Activated CD4-positive, alpha-beta T cell treated with anti-CD3 and anti-CD28 coated beads, Interleukin-2, amount 50 U/mL, for 48 hours (primary cell): ENCODE measurements around the gene KDM4E.
"Not testable (repeated sequence)": the region's sequence is repeated elsewhere in the genome, so short reads cannot be mapped to it uniquely, and the experiment has no call there.

Experiments
- DNase-seq, 2 experiments: peaks; one replicate each; pipeline ENCODE4 v3.0.0-alpha.2; 2020

The KDM4E gene

GRCh38 chr11:95024958-95025357 lies at the start of gene KDM4E:
Gene KDM4E (plus strand): TSS chr11:95025258. CDS start chr11:95025558, 300 bp downstream.
- no peak for DNase-seq

GRCh38 chr11:94975599-94975998 lies 49.5 kb upstream of the KDM4E start:
- no peak for DNase-seq

DNA sequence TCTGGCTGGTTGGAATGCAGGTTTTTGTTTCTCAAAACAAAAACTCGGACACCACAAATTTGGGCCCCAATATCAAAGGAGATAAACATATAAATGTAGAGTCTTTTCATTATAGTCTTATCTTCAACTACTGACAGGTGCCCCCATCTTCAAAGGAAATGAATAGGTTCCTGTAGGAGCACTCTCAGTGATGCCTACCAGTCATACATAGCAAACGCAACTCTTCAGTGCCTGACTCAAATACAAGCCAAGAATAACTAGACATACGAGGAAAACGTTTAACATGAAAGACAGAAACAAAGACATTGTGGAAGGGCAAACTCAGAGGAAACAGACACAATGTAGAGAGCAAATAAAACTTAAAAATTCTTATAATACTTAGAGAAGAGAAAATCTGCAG lies 37.7 kb upstream of the KDM4E start:
- no peak for DNase-seq

- no peak for DNase-seq
Observed at GRCh38 chr11:94988748-94989147, 36.3 kb upstream of the KDM4E start.

DNA sequence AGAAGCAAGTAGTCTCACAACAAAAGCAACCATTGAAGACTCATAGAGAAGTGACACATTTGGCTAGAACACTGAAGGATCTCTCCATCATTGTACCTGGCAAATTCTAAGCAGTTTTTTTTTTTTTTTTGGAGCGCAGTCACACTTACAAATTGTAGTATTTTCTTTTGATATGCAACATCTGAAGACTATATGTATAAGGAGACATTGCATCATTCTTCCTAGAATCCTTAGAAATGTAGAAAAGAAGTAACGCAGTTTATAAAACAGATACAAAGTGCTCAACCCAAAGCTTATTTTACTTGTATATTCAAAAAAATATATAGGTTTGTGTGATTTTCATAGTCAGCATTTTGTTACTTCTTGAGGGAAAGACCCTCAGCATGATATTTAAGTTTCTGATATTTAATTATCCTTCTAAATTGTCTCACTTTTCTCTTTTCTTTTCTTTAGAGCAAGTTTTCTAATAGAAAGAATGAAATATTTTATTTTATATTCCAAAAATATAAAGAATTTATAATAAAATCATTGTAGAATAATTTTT lies 31.6 kb upstream of the KDM4E start:
- no peak for DNase-seq

GRCh38 chr11:94997437-94997836 lies 27.6 kb upstream of the KDM4E start:
- DNase-seq = no peak

DNA sequence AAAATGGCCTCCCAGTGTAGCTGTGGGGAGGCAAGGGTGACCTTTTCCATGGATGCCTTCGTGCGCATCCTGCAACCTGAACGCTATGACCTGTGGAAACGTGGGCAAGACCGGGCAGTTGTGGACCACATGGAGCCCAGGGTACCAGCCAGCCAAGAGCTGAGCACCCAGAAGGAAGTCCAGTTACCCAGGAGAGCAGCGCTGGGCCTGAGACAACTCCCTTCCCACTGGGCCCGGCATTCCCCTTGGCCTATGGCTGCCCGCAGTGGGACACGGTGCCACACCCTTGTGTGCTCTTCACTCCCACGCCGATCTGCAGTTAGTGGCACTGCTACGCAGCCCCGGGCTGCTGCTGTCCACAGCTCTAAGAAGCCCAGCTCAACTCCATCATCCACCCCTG lies 26.8 kb upstream of the KDM4E start:
- DNase-seq = no peak

DNA sequence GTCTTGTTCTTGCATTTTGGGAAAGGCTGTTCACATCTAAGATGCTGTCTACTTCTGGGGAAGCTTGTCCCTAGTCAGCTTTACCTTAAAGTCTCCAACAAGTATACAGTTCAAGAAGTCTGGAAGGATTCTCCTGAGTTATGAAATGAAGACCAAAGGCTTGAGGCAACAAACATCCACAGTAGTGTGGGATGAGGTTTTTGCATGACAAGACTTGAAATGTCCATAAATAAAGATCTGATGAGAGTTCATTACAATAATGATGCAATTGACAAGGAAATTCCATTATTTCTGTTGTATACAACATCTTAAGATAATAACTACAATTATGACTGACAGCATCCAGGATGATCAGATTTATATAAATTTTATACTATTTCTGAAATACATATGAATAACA lies 21.3 kb upstream of the KDM4E start:
- DNase-seq = no peak

GRCh38 chr11:95005642-95006041 lies 19.4 kb upstream of the KDM4E start:
- no peak for DNase-seq

DNA sequence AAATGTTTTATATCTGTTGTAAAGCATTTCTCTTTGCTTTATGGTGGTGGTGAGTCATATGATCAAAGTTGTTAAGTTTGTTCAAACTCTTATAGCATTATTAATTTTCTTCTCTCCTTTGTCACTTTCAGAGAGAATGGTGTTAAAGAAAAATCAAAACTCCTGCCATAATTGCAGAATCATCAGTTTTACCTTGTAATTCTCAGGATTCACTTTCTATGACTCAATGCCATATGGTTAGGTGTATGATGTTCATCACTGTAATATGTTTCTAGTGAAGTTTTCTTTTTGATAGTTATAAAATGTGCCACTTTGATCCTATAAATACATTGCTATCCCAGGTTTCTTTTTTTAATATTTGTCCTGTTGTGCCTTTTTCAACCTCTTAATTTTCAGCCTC lies 13.7 kb upstream of the KDM4E start:
- no peak for DNase-seq

GRCh38 chr11:95014184-95014821 lies 10.8 kb upstream of the KDM4E start:
- DNase-seq = no peak

DNA sequence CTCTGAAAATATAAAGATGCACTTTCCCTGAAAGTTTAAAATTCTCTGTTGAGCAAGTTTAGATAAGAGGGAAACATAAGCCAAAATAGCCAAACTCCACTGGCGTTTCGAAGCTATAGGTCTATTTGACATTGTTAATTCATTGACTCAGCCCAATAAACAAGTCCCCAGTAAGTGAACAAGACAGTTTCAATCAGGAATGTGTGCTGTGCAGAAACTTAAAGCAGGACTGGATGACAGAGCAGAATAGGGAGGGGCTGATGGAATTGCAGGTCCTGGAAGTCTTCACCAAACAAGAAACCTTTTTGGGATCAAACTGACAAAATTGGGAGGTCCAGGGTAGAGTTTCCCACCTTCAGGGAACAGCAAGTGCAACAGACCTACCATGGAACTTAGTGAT lies 8.9 kb upstream of the KDM4E start:
- DNase-seq = no peak

DNA sequence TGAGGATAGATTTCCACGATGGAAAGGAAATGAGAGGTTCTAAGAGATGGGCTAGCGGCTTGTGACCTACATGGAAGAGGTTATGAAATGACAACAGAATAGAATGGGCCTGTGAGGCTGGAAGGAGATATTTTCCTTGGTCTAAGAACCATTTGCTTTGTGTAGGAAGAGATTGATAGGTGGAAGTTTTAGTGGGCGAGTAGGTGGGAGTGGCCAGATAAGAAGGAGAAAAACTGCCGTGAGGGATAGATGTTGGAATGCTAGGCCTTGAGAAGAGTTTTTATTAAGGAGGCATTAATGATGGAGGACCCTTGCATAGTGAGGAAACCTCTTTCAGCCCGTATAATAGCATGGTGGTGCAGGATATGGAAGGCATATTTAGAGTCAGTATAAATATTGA lies 3.6 kb upstream of the KDM4E start:
- DNase-seq = not testable (repeated sequence)

- DNase-seq = not testable (repeated sequence)
Observed at GRCh38 chr11:95025594-95025993, 536 bp downstream of the KDM4E start.

DNA sequence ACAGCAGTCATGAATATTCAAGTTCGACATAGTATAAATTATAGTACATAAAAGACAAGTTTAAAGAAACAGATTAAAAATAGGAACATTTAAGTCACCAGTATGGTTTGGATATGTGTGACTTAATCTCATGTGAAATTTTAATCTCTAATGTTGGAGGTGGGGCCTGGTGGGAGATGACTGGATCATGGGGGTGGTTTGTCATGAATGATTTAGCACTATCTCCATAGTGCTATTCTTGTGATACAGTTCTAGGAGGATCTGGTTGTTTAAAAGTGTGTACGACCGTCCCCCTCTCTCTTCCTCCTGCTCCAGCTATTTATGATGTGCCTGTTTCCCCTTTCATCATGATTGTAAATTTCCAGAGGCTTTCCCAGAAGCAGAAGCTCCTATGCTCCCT lies 3.3 kb downstream of the KDM4E start:
- DNase-seq = no peak

DNA sequence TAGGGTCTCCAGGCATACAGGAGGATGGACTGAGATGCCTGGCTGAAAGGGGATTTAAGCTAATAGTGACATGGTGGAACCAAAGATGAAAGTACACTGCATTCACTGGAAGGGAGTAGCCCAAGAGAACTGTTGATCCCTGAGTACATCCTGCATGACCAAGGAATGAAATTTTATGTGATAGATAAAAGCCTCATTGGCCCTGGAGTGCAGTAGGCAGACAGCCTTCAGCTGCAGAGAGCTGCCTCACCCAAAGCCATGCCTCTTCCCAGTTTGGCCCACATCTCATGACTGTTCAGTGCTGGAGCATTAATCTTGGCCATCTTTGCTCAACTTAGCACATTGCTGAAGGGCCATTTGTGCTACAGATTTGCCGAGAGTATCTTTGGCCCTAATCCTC lies 8.0 kb downstream of the KDM4E start:
- DNase-seq = no peak

DNA sequence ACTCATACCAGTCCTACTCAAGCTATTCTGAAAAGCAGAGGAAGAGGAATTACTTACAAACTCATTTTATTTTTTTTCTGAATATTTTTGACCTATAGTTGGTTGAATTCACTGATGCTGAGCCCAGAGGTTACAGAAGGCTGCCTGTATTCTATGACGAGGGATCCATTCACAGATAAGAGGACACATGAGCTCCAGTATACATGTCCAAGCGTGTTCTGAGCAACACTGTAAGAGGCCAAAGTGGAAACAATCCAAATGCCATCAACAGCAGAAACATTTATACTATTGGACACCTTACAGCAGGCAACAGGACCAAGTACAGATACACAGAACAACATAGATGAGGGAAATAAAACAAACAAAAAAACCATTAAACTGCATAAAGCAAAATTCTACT lies 10.3 kb downstream of the KDM4E start:
- no peak for DNase-seq

DNA sequence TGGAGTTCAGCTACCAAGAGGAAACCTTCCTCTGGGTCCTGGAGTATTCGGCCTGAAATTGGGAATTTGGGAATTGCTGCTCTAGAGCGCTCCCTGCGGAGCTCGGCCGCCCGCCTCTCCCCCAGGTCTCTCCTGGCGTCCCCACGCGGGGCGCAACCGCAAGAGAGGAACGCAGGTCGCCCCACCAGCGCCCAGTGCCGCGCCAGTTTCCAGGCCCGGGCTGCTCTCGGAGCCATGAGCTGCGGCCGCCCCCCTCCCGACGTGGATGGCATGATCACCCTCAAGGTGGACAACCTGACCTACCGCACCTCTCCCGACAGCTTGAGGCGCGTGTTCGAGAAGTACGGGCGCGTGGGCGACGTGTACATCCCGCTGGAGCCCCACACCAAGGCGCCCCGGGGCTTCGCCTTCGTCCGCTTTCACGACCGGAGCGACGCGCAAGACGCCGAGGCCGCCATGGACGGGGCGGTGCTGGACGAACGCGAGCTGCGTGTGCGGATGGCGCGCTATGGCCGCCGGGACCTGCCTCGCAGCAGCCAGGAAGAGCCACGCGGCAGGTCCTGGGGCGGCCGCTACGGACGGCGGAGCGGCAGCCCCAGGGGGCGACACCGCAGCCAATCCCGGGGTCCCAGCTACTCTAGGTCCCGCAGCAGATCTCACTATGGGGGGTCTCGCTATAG lies 12.4 kb downstream of the KDM4E start:
- peak in 1 of 2 experiments; percentile 10 for DNase-seq

- DNase-seq = no peak
Observed at GRCh38 chr11:95042239-95042638, 17.2 kb downstream of the KDM4E start.

- no peak for DNase-seq
Observed at GRCh38 chr11:95042906-95043305, 17.8 kb downstream of the KDM4E start.

DNA sequence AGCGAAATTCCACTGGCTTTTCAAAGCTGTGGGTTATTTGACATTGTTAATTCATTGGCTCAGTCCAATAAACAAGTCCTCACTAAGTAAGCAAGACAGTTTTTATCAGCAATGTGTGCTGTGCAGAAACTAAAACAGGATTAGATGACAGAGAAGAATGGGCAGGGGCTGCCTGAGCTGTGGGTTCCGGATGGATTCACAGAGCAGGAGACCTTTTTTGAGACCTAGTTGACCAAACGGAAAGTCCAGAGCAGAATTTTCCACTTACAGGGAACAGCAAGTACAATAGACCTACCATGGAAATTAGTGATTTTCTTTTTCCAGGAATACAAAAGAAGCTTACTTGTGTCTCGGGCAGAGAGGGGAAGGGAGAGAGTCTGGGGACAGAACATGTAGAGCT lies 19.0 kb downstream of the KDM4E start:
- DNase-seq = no peak

DNA sequence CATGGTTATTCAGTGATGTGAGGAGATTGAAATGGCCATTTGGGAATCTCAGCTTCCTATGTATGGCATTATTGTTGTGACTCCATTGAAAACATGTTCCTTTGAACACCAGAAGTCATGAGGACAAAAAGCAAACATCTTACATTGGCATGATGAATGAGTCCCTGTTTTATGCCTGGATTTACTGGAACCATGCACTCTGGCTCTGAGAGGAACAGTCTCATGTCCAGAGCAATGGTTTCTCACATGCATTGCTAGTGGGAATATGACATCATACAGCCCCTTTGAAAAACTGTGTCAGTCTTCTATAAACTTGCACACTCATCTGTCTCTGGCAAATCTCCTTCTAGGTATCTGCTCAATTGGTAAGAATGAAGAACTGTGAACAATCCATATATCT lies 20.8 kb downstream of the KDM4E start:
- DNase-seq = no peak

DNA sequence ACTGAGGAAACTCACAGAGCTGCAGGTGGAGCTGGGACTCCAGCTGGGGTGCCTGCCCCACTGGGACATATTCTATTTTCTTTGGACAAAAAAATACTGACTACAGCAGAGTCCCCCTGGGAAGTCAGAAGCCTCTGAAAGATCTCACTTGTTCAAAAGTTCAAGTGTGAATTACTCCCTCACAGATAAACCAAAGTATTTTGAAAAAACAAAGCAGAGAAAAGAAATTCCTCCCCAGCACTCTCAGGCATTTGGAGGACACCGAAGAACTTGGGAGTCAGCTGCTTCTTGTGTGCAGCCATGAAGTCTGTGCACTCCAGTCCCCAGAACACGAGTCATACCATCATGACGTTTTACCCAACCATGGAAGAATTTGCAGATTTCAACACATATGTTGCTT lies 24.1 kb downstream of the KDM4E start, which contains the start of gene KDM4F:
Gene KDM4F (plus strand): TSS at position 301 of the 400 bp plus-strand sequence.
- DNase-seq = not testable (repeated sequence)

- no peak for DNase-seq
Observed at GRCh38 chr11:95050595-95051202, 25.6 kb downstream of the KDM4E start.
